Measurements from ENCODE around the gene DVL3.

DNA sequence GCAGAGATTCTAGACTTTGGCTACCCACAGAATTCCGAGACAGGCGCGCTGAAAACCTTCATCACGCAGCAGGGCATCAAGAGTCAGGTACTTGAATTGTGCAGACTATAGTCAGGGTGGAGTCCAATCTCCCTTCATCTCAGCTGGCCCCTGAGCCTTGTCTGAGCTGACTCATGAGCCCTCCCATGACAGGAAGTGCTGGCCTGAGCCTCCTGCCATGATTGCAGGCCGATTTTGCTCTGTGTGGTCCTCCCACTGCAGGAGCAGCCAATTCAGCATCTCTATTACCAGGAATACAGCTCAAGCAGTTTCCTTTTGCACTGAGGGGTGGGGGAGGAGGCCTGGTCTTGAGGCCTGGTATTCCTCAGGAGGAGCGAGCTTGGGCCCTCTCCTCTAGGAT lies 25.0 kb downstream of the DVL3 start:
- TF ChIP-seq, protein P1, sequence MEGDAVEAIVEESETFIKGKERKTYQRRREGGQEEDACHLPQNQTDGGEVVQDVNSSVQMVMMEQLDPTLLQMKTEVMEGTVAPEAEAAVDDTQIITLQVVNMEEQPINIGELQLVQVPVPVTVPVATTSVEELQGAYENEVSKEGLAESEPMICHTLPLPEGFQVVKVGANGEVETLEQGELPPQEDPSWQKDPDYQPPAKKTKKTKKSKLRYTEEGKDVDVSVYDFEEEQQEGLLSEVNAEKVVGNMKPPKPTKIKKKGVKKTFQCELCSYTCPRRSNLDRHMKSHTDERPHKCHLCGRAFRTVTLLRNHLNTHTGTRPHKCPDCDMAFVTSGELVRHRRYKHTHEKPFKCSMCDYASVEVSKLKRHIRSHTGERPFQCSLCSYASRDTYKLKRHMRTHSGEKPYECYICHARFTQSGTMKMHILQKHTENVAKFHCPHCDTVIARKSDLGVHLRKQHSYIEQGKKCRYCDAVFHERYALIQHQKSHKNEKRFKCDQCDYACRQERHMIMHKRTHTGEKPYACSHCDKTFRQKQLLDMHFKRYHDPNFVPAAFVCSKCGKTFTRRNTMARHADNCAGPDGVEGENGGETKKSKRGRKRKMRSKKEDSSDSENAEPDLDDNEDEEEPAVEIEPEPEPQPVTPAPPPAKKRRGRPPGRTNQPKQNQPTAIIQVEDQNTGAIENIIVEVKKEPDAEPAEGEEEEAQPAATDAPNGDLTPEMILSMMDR (IDR thresholded peaks at IDR 0.05; ENCODE audit: borderline replicate concordance, extremely low read depth, low read length, poor library complexity, severe bottlenecking) = no peak
- no peak for TF ChIP-seq EZH2 (IDR thresholded peaks at IDR 0.05; ENCODE audit: borderline replicate concordance, low read depth, low read length, severe bottlenecking)
